A549 (cell line): ENCODE results near the gene MYOZ2. TPM values are rescaled to one million over a fixed set of nuclear protein-coding genes. Genes with fewer than 3 reads are reported as not detected.

Experiments
- ATAC-seq, 2 experiments: fragments of 200-7000 bp in 1 of 2; fragments of >200 bp in 1 of 2; cut with Nextera tagmentation in 1 of 2; cut with Tn5 transposase in 1 of 2; 3 replicates each; pipeline versions ENCODE4 v1.8.0 to v1.9.1; 2018 to 2020; ENCODE audit warnings: mild to moderate bottlenecking in 1 of 2, moderate library complexity in 1 of 2
- CTCF ChIA-PET: fragments of 300-600 bp; sonication (Branson Sonifier 250); formaldehyde crosslinking; extraction: SDS; loops from one replicate; lab custom pipeline; 2021; ENCODE audit warnings: antibody characterized with exemption, inconsistent platforms; lab: Yijun Ruan, JAX
- POLR2A ChIA-PET: fragments of 350-600 bp; formaldehyde crosslinking; extraction: SDS; loops from one replicate; lab custom pipeline; 2021; ENCODE audit warnings: antibody characterized with exemption, inconsistent platforms; lab: Yijun Ruan, JAX
- DNase-seq, 2 experiments: peaks; one replicate each; pipeline versions ENCODE4 v3.0.0 to v3.0.0-alpha.2; 2011 to 2016; ENCODE audit warnings: low read depth in 1 of 2, low spot score in 1 of 2
- FAIRE-seq: peaks from 2 replicates; lab custom pipeline; 2011; peaks lifted over from hg19 to GRCh38; lab: Jason Lieb, UNC
- H3K27ac ChIP-seq, 2 experiments: fragments of >200 bp; sonication (Bioruptor Twin); formaldehyde crosslinking; 3 replicates each; pipeline ENCODE4 v1.5.1; 2016 to 2017
- H3K4me1 ChIP-seq: fragments of >200 bp; sonication (Bioruptor Twin); formaldehyde crosslinking; 3 replicates; pipeline ENCODE4 v1.6.1; 2016
- H3K4me2 ChIP-seq: fragments of >200 bp; sonication (Bioruptor Twin); formaldehyde crosslinking; 3 replicates; pipeline ENCODE4 v1.6.1; 2016
- H3K4me3 ChIP-seq: fragments of >200 bp; sonication (Bioruptor Twin); formaldehyde crosslinking; 3 replicates; pipeline ENCODE4 v1.5.1; 2016
- H3K9me3 ChIP-seq: fragments of >200 bp; sonication (Bioruptor Twin); formaldehyde crosslinking; 3 replicates; pipeline ENCODE4 v1.6.1; 2016
- ATOH8 ChIP-seq: fragments of 250-450 bp; sonication (Bioruptor Pico); IDR thresholded peaks from 2 replicates; pipeline ENCODE4 v1.5.0; 2020; ENCODE audit warnings: low read depth, mild to moderate bottlenecking, moderate library complexity
- BCL3 ChIP-seq: fragments of >200 bp; sonication (Bioruptor Twin); formaldehyde crosslinking; IDR thresholded peaks from 3 replicates; pipeline ENCODE4 v1.6.1; 2016
- BHLHE40 ChIP-seq: IDR thresholded peaks from 2 replicates; pipeline ENCODE4 v1.6.1; 2012; ENCODE audit warnings: low read depth, low read length, inconsistent platforms
- CBX8 ChIP-seq: fragments of 200-600 bp; sonication (generic); IDR thresholded peaks from 2 replicates; pipeline ENCODE4 v1.6.1; 2016
- CHD2 ChIP-seq: fragments of 150-350 bp; IDR thresholded peaks from 2 replicates; pipeline ENCODE4 v1.6.1; 2014; ENCODE audit warnings: low read length; ENCODE audit not compliant: partially characterized antibody
- CHD4 ChIP-seq: fragments of 200-600 bp; sonication (generic); IDR thresholded peaks from 2 replicates; pipeline ENCODE4 v1.6.1; 2016; ENCODE audit warnings: antibody characterized with exemption, mild to moderate bottlenecking, borderline replicate concordance
- ESRRA ChIP-seq: fragments of 150-350 bp; IDR thresholded peaks from 2 replicates; pipeline ENCODE4 v1.6.1; 2014; ENCODE audit warnings: mild to moderate bottlenecking, low read length, borderline replicate concordance
- FOSL2 ChIP-seq, 2 experiments: fragments of 450-650 bp in 1 of 2; fragments of >200 bp in 1 of 2; sonication (Bioruptor Twin) in 1 of 2; formaldehyde crosslinking; IDR thresholded peaks; 2 replicates each; pipeline versions ENCODE4 v1.5.0 to v1.6.1; 2016 to 2020; ENCODE audit warnings: mild to moderate bottlenecking in 1 of 2, moderate library complexity in 1 of 2
- GATA3 ChIP-seq: IDR thresholded peaks from 2 replicates; pipeline ENCODE4 v1.6.1; 2012; ENCODE audit warnings: borderline replicate concordance
- HEYL ChIP-seq: fragments of 250-450 bp; sonication (Bioruptor Pico); IDR thresholded peaks from 2 replicates; pipeline ENCODE4 v1.8.0; 2021; ENCODE audit warnings: mild to moderate bottlenecking, moderate library complexity
- HOXA7 ChIP-seq: fragments of 250-450 bp; sonication (Bioruptor Pico); IDR thresholded peaks from 2 replicates; pipeline ENCODE4 v1.5.0; 2020; ENCODE audit warnings: mild to moderate bottlenecking, moderate library complexity
- HOXB13 ChIP-seq: fragments of 250-450 bp; sonication (Bioruptor Pico); IDR thresholded peaks from 2 replicates; pipeline ENCODE4 v1.5.0; 2020; ENCODE audit warnings: low read depth, mild to moderate bottlenecking, moderate library complexity
- KDM1A ChIP-seq: fragments of 200-600 bp; sonication (generic); IDR thresholded peaks from 2 replicates; pipeline ENCODE4 v1.6.1; 2016; ENCODE audit warnings: low read depth, mild to moderate bottlenecking
- MAX ChIP-seq: IDR thresholded peaks from 2 replicates; pipeline ENCODE4 v1.6.1; 2012
- MAZ ChIP-seq: fragments of 150-350 bp; IDR thresholded peaks from 2 replicates; pipeline ENCODE4 v1.6.1; 2014; ENCODE audit warnings: antibody characterized with exemption, low read depth, low read length, borderline replicate concordance
- MYC ChIP-seq: IDR thresholded peaks from 2 replicates; pipeline ENCODE4 v1.6.1; 2012; ENCODE audit warnings: mild to moderate bottlenecking, inconsistent platforms, low read length, improper control_type of control experiment, borderline replicate concordance
- NPAS2 ChIP-seq: fragments of 250-450 bp; sonication (Bioruptor Pico); IDR thresholded peaks from 2 replicates; pipeline ENCODE4 v1.8.0; 2022; ENCODE audit warnings: mild to moderate bottlenecking, moderate library complexity, borderline replicate concordance
- NR3C1 ChIP-seq: fragments of >200 bp; sonication (Bioruptor Twin); formaldehyde crosslinking; IDR thresholded peaks from 3 replicates; pipeline ENCODE4 v1.6.1; 2017
- RAD21 ChIP-seq, 2 experiments: fragments of >200 bp in 1 of 2; sonication (Bioruptor Twin) in 1 of 2; formaldehyde crosslinking in 1 of 2; IDR thresholded peaks in 1 of 2; conservative IDR thresholded peaks in 1 of 2; 2 replicates in 1 of 2; 3 replicates in 1 of 2; pipeline ENCODE4 v1.6.1; 2012 to 2018; ENCODE audit warnings: inconsistent platforms in 1 of 2
- RARB ChIP-seq: fragments of 250-450 bp; sonication (Bioruptor Pico); IDR thresholded peaks from 2 replicates; pipeline ENCODE4 v1.8.0; 2021; ENCODE audit warnings: mild to moderate bottlenecking, moderate library complexity
- RCOR1 ChIP-seq: fragments of 150-350 bp; IDR thresholded peaks from 2 replicates; pipeline ENCODE4 v1.6.1; 2014; ENCODE audit warnings: antibody characterized with exemption, low read length, low read depth
- RNF2 ChIP-seq: fragments of 200-600 bp; sonication (generic); IDR thresholded peaks from 2 replicates; pipeline ENCODE4 v1.6.1; 2016; ENCODE audit warnings: low read depth, mild to moderate bottlenecking, antibody characterized with exemption, moderate library complexity, borderline replicate concordance
- TP53 ChIP-seq: fragments of 250-450 bp; sonication (Bioruptor Pico); IDR thresholded peaks from 2 replicates; pipeline ENCODE4 v1.5.0; 2021; ENCODE audit warnings: mild to moderate bottlenecking, moderate library complexity
- USF2 ChIP-seq: fragments of 450-650 bp; IDR thresholded peaks from 2 replicates; pipeline ENCODE4 v1.6.1; 2014; ENCODE audit warnings: antibody characterized with exemption
- ZC3H11A ChIP-seq: fragments of 450-650 bp; IDR thresholded peaks from 2 replicates; pipeline ENCODE4 v1.6.1; 2014; ENCODE audit warnings: antibody characterized with exemption, mild to moderate bottlenecking
- WGBS: methylation state at CpG from one replicate; pipeline ENCODE4 v1.1.6; 2017; ENCODE audit errors: missing lambda C conversion rate; 5-methylcytosine and 5-hydroxymethylcytosine counted together
- polyA plus RNA-seq, 4 experiments: library from polyadenylated mRNA; depleted of rRNA in 3 of 4; stranded (reverse); fragments of >200 nt; fragmentation: RNase III in 1 of 4; extraction: RNeasy Plus Mini Kit Qiagen cat#74134 plus additional on column Dnase treatment in 1 of 4; gene quantifications; 2 replicates in 3 of 4; 3 replicates in 1 of 4; pipeline ENCODE4 v1.2.3, GENCODE V29; 2011 to 2017

MYOZ2 gene
- polyA plus RNA-seq, 2 of the 4 experiments (the other 2 are of a cell fraction), result not detected

- TF ChIP-seq MYC (no peak), RAD21 (conservative IDR thresholded peaks at IDR 0.05 in 1 of 2, IDR thresholded peaks at IDR 0.05 in 1 of 2) (no peak), CHD4 (no peak), ESRRA (no peak), FOSL2 (IDR thresholded peaks at IDR 0.05) (no peak), FOSL2 (CRISPR knock-in tag; IDR thresholded peaks at IDR 0.05) (no peak), BHLHE40 (no peak), NR3C1 (no peak), ZC3H11A (no peak), BCL3 (no peak), RCOR1 (no peak), GATA3 (no peak), TP53 (CRISPR knock-in tag) (no peak)
- no peak for DNase-seq
- H3K4me1 ChIP-seq, result no peaks in the 10 kb centered on the region
- H3K4me2 ChIP-seq, result no peak overlapping the region
- POLR2A ChIA-PET, result no interaction called here
- WGBS, result 26% methylated on average over 1 of the region's 1 CpG
- H3K9me3 ChIP-seq, result no peaks in the 10 kb centered on the region
- ATAC-seq, result no peak
- no peak for FAIRE-seq
- CTCF ChIA-PET, result no interaction called here
- H3K4me3 ChIP-seq, result no peak overlapping the region
- no peak overlapping the region for H3K27ac ChIP-seq
These were observed 43.4 kb downstream of the MYOZ2 start for GRCh38 chr4:119179011-119179410.

- DNase-seq, result no peak
- POLR2A ChIA-PET, result no interaction called here
These were observed 48.5 kb downstream of the MYOZ2 start for GRCh38 chr4:119184128-119184527.

GRCh38 chr4:119189638-119190037, 54.0 kb downstream of the MYOZ2 start:
- ChIA-PET POLR2A (no interaction called here), CTCF (no interaction called here)
- WGBS, result 70% methylated on average over 1 of the region's 1 CpG
- TF ChIP-seq MAX (no peak), USF2 (no peak), MAZ (no peak)
- DNase-seq (no peak), ATAC-seq (no peak), FAIRE-seq (no peak)
- no peak overlapping the region for H3K4me3 ChIP-seq
- no peak overlapping the region for H3K4me2 ChIP-seq
- no peaks in the 10 kb centered on the region for H3K9me3 ChIP-seq
- H3K4me1 ChIP-seq, result peaks cover 9% of the 10 kb centered on the region; the same call in 1 of the 3 replicates
- H3K27ac ChIP-seq, result peak overlapping the region in 1 of 2 experiments; percentile 45; a peak in 1 of 6 replicates

More at GRCh38 chr4:119184128-119184527, 48.5 kb downstream of the MYOZ2 start:
- CTCF ChIA-PET, result interaction anchor here (1.0 kb wide), 1 partner anchor 8 kb away, joined by 3 read pairs; no protein-coding TSS in a partner anchor
- WGBS, result 89% methylated on average over 2 of the region's 2 CpGs
- no peak for ATAC-seq
- TF ChIP-seq TP53 (CRISPR knock-in tag) (no peak), ATOH8 (no peak), CBX8 (no peak), HEYL (CRISPR knock-in tag) (no peak), RARB (CRISPR knock-in tag) (no peak), NPAS2 (CRISPR knock-in tag) (no peak), HOXB13 (CRISPR knock-in tag) (no peak), HOXA7 (CRISPR knock-in tag) (no peak), FOSL2 (IDR thresholded peaks at IDR 0.05) (no peak), FOSL2 (CRISPR knock-in tag; IDR thresholded peaks at IDR 0.05) (no peak), RNF2 (no peak), KDM1A (no peak), CHD2 (no peak)
- Histone ChIP-seq H3K4me1 (peaks cover 9% of the 10 kb centered on the region; the same call in 1 of the 3 replicates), H3K27ac (no peak overlapping the region), H3K9me3 (no peaks in the 10 kb centered on the region), H3K4me2 (no peak overlapping the region), H3K4me3 (no peak overlapping the region)
- FAIRE-seq, result no peak
